Fibroblast of lung (primary cell): ENCODE results near the gene PHF21A.

Source experiments
- CTCF ChIP-seq, 2 donors: IDR thresholded peaks in 1 of 2; conservative IDR thresholded peaks in 1 of 2; 1 replicate in 1 of 2; 2 replicates in 1 of 2; pipeline ENCODE4 v1.5.1; 2011 to 2012; ENCODE audit warnings: low read length in 2 of 2, control low read depth in 1 of 2, inconsistent platforms in 1 of 2, low read depth in 1 of 2, mild to moderate bottlenecking in 1 of 2
- EZH2 ChIP-seq: IDR thresholded peaks from 2 replicates; pipeline ENCODE4 v1.5.1; 2012; ENCODE audit warnings: low read length, control low read depth, mild to moderate bottlenecking; ENCODE audit errors: missing control alignments

- TF ChIP-seq CTCF (conservative IDR thresholded peaks at IDR 0.05 in 1 of 2, IDR thresholded peaks at IDR 0.05 in 1 of 2; ENCODE audit: low read depth in 1 of 2, low read length in 2 of 2) (no peak), EZH2 (no peak)
Measured at GRCh38 chr11:46133119-46133518, 11.9 kb upstream of the PHF21A start.
